ENCODE measurements around the gene LSP1.

LSP1 gene

GRCh38 chr11:1879342-1879940, 26.6 kb downstream of the LSP1 start:
- DNase-seq (ENCODE audit: low read depth): no peak
- TF ChIP-seq, protein P1, sequence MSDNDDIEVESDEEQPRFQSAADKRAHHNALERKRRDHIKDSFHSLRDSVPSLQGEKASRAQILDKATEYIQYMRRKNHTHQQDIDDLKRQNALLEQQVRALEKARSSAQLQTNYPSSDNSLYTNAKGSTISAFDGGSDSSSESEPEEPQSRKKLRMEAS (IDR thresholded peaks at IDR 0.05; ENCODE audit: low read depth, low read length): no peak
- TF ChIP-seq POLR2A (IDR thresholded peaks at IDR 0.05; ENCODE audit: extremely low read depth, insufficient read length) (no peak), MYC (IDR thresholded peaks at IDR 0.05; ENCODE audit: low read depth, low read length) (no peak), CTCF (IDR thresholded peaks at IDR 0.05; ENCODE audit: low read depth, low read length) (no peak)
- no peak overlapping the region for H3K4me3 ChIP-seq (ENCODE audit: low read depth, low read length)

GRCh38 chr11:1879941-1880720, 27.2 kb downstream of the LSP1 start:
- DNase-seq (ENCODE audit: low read depth): peak; percentile 55
- H3K4me3 ChIP-seq (ENCODE audit: low read depth, low read length): no peak overlapping the region
- TF ChIP-seq POLR2A (IDR thresholded peaks at IDR 0.05; ENCODE audit: extremely low read depth, insufficient read length) (no peak), CTCF (IDR thresholded peaks at IDR 0.05; ENCODE audit: low read depth, low read length) (no peak), MYC (IDR thresholded peaks at IDR 0.05; ENCODE audit: low read depth, low read length) (no peak)
- TF ChIP-seq, protein P1 (IDR thresholded peaks at IDR 0.05; ENCODE audit: low read depth, low read length): no peak

DNA sequence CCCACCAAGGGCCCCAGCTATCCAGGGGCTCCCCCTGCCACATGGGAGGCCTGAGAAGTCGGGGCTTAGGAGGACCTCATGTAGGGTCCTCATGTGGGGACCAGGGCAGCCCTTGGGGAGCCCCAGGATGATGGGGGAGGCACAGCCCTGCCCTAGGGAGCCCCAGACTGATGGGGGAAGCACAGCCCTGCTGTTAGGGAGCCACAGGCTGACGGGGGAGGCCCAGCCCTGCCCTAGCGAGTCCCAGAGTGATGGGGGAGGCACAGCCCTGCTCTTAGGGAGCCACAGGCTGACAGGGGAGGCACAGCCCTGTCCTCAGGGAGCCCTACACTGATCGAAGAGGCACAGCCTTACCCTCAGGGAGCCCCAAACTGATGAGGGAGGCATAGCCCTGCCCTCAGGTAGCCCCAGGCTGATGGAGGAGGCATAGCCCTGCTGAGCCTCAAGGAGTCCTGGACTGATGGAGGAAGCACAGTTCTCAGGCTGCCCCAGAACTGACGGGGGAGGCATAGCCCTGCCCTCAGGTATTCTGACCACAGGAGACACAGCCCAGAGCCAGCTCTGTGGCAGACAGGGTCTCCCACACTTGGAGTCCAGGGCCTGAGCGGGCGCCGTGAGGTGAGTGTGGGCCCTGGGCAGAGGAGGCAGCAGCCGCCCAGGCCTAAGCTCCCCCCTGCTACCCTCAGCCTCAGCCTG, 28.0 kb downstream of the LSP1 start:
- TF ChIP-seq, protein P1 (IDR thresholded peaks at IDR 0.05; ENCODE audit: low read depth, low read length): no peak
- no peak for TF ChIP-seq MYC (IDR thresholded peaks at IDR 0.05; ENCODE audit: low read depth, low read length)
- no peak for TF ChIP-seq CTCF (IDR thresholded peaks at IDR 0.05; ENCODE audit: low read depth, low read length)
- no peak for TF ChIP-seq POLR2A (IDR thresholded peaks at IDR 0.05; ENCODE audit: extremely low read depth, insufficient read length)
- peak; percentile 55 for DNase-seq (ENCODE audit: low read depth)
- no peak overlapping the region for H3K4me3 ChIP-seq (ENCODE audit: low read depth, low read length)

DNA sequence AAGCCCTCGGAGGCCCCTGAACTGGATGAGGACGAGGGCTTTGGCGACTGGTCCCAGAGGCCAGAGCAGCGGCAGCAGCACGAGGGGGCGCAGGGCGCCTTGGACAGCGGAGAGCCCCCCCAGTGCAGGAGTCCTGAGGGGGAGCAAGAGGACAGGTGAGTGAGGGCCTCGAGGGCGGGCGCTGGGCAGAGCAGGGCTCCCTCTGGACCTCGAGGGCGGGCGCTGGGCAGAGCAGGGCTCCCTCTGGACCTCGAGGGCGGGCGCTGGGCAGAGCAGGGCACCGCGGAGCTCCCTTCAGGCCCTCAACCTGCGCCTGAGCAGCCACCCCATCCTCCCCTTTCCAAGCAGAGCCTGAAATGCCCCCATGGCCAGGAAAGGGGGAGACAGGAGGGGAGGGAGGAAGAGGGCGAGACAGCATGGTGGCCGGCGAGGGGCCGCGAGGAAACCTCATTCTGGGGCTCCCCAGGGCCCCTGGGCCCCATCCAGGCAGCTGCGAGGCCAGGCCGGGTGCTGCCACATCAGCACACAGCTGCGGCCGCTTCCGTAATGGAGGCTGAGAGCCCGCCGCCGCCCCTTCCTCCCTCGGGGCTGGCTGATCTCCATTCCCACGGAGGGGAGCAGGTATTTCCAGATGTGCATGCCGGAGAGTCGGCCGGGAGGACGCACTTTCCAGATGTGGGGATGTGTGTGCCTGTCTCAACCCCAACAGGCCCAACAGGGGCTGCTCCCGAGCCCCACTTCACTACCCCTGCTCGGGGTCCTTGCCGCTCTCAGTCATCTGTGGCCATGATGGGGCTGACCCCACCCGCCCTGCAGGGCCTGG, 28.8 kb downstream of the LSP1 start:
- H3K4me3 ChIP-seq (ENCODE audit: low read depth, low read length): no peak overlapping the region
- TF ChIP-seq CTCF (IDR thresholded peaks at IDR 0.05; ENCODE audit: low read depth, low read length) (no peak), MYC (IDR thresholded peaks at IDR 0.05; ENCODE audit: low read depth, low read length) (no peak), POLR2A (IDR thresholded peaks at IDR 0.05; ENCODE audit: extremely low read depth, insufficient read length) (no peak)
- TF ChIP-seq, protein P1 (IDR thresholded peaks at IDR 0.05; ENCODE audit: low read depth, low read length): no peak
- peak; percentile 41 for DNase-seq (ENCODE audit: low read depth)

Data from NB4 (cell line).